ENCODE results near the gene NAXD.

- no peak for TF ChIP-seq CTCF (conservative IDR thresholded peaks at IDR 0.05; ENCODE audit: low read length)
- no peak for TF ChIP-seq EZH2phosphoT487 (IDR thresholded peaks at IDR 0.05; ENCODE audit: borderline replicate concordance, low read depth, low read length)
Observed at GRCh38 chr13:110607675-110608224, 7.6 kb upstream of the NAXD start.
